ENCODE measurements around the gene KCTD17.

The KCTD17 gene
- total RNA-seq: 16.1 reads per million, percentile 42 among the genes with 10 or more reads in this experiment

- peak; percentile 62 for DNase-seq
Observed at GRCh38 chr22:37051391-37052385, at the start of gene KCTD17. TSS of gene KCTD17 (plus strand) at chr22:37051742. CDS start at chr22:37051761, 19 bp downstream.

GRCh38 chr22:37001826-37002225, 49.7 kb upstream of the KCTD17 start:
- DNase-seq: no peak

- no peak for DNase-seq
Observed at GRCh38 chr22:37002633-37003032, 48.9 kb upstream of the KCTD17 start.

GRCh38 chr22:37007651-37008050, 43.9 kb upstream of the KCTD17 start:
- no peak for DNase-seq

- DNase-seq: no peak
Observed at GRCh38 chr22:37008365-37008764, 43.2 kb upstream of the KCTD17 start.

DNA sequence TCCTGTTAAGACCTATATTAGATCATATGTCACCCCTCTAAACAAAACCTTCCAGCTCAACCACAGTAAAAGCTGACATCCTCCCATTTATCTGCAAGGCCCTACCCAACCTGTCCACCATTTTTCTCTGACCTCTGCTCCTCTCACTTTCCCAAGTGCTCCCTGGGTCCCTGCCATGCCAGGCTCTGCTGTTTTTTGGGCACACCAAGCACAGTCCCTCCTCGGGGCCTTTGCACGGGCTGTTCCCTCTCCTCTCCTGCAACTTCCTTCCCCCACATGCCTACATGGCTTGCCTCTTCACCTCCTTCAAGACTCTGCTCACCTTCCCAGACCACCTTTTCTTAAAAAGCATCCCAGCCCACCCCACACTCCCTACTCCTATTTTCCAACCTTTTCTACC, 42.1 kb upstream of the KCTD17 start:
- DNase-seq: no peak

GRCh38 chr22:37010174-37010573, 41.4 kb upstream of the KCTD17 start:
- DNase-seq: no peak

GRCh38 chr22:37010976-37011375, 40.6 kb upstream of the KCTD17 start:
- no peak for DNase-seq

GRCh38 chr22:37011472-37011871, 40.1 kb upstream of the KCTD17 start:
- no peak for DNase-seq

GRCh38 chr22:37012262-37012904, 39.2 kb upstream of the KCTD17 start:
- DNase-seq: no peak

GRCh38 chr22:37012956-37013355, 38.6 kb upstream of the KCTD17 start:
- DNase-seq: no peak

- DNase-seq: no peak
Observed at GRCh38 chr22:37014415-37014806, 37.1 kb upstream of the KCTD17 start.

DNA sequence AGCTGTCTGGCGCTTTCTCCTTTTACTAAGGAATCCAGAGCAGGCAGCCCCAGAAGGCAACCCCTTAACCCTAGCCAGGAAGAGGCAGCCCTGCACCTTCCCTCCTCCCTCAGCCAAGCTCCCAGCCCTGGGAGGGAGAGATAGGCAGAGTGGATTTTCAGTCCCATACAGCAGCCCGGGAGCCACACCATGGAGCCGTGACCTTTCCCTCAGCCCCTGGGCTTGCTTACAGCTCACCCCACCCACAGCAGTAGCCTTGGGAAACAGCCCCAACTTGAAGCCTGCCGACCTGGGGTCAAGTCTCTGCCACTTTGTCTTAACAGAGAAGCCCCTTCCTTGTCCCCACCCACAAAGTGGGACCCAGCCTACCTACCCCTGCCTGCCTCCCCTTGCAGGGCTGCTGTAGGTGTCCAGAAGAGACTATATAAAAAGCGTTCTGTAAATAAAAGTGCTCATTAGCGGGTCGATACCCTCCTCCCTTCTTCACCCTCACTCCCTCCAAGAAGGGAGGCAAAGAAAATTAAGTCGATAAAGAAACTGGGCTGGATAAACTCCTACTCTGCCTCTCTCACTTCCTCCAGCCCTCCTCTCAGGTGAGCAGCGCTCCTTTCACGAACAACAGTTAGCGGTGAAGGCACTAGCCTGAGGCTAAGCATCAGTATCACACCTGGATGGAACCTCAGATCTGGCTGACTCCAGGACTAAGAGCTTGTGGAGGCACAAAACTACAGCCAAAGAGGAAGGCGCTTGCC, 36.5 kb upstream of the KCTD17 start:
- no peak for DNase-seq

DNA sequence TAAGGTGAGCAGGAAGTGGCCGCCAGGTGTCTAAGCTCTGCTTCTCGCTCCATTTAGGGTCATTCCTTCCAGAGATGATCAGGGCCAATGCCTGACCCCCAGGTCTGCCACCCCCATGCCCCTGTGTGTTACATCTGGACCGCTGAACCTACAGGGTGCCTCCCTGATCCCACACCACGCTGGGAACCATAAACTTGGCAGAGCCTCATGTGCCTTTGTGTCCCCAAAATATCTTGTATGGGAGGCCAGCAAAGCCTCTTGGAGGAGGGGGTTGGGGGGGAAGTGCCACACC, 36.0 kb upstream of the KCTD17 start:
- DNase-seq: no peak

GRCh38 chr22:37016134-37016910, 35.2 kb upstream of the KCTD17 start:
- no peak for DNase-seq

DNA sequence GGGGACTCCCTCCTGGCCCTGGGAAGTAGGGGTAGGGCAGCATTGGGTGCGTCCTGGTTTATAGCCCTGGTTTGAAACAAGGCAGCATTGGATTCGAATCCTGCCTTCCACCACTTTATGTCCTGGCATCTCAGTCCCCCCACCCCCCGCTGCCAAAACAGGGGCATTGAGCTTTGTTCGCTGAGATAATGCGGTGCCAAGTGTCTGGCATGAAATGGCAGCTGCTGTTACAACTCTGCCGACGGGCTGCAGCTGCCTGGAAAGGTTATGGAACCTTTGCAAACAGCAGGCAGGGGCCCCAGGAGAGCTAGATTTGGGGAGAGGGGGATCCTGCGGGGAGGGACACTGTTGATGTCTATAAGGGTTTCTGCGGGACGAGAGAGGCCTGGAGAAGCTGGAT, 34.2 kb upstream of the KCTD17 start:
- DNase-seq: no peak

GRCh38 chr22:37018086-37018814, 33.3 kb upstream of the KCTD17 start:
- no peak for DNase-seq

DNA sequence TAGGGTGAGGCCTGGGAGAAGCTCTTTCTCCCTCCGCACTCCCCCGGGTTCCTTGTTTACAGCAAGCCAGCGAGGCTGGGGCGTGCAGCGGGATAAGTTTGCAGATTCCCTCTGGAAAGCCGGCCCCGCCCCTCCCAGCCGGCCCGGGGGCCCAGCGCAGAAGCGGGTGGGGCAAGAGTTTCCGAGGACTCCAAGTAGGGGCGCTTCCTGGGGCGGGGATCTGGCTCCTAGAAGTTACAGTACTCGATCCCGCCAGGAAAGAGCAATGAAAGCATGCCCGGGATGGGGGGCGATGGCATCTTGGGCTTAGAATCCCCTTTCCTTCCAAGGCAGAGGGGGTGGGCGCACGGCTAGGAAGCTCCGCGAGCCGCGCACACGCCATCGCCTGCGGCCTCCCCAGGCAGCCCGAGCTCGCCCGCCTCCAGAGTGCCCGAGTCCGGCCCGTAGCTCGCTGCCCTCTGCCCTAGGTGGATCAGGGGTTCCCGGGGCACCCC, 32.7 kb upstream of the KCTD17 start:
- no peak for DNase-seq

GRCh38 chr22:37019309-37020191, 32.0 kb upstream of the KCTD17 start, which contains the start of the genes MPST and TST:
TSS of gene MPST (plus strand) at chr22:37019742. CDS start at chr22:37019837, 95 bp downstream.
TSS of gene TST (minus strand) at chr22:37019447. CDS start at chr22:37018732, 715 bp downstream.
- no peak for DNase-seq

DNA sequence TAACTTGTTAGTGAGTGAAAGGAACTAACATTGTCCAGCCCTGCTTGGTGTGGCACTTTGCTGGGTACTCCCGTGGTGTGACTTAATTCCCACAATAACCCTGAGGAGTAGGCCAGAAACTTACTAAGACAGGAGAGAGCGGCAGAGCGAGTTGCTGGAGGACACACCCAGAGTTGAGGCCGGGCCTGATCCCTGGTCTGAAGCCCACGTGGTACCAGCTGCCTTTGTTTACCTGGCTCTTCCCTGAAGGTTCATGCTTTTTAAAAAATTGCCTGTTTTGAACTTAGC, 31.4 kb upstream of the KCTD17 start:
- no peak for DNase-seq

- no peak for DNase-seq
Observed at GRCh38 chr22:37021041-37021440, 30.5 kb upstream of the KCTD17 start.

Data from effector CD4-positive, alpha-beta T cell (primary cell).